ENCODE measurements around the gene SESN1.

Gene SESN1

GRCh38 chr6:109028439-109028838 is 66.2 kb downstream of the SESN1 start:
- DNase-seq (ENCODE audit: low spot score) (no peak), ATAC-seq (ENCODE audit: low read depth) (no peak)
- TF ChIP-seq, protein P1, sequence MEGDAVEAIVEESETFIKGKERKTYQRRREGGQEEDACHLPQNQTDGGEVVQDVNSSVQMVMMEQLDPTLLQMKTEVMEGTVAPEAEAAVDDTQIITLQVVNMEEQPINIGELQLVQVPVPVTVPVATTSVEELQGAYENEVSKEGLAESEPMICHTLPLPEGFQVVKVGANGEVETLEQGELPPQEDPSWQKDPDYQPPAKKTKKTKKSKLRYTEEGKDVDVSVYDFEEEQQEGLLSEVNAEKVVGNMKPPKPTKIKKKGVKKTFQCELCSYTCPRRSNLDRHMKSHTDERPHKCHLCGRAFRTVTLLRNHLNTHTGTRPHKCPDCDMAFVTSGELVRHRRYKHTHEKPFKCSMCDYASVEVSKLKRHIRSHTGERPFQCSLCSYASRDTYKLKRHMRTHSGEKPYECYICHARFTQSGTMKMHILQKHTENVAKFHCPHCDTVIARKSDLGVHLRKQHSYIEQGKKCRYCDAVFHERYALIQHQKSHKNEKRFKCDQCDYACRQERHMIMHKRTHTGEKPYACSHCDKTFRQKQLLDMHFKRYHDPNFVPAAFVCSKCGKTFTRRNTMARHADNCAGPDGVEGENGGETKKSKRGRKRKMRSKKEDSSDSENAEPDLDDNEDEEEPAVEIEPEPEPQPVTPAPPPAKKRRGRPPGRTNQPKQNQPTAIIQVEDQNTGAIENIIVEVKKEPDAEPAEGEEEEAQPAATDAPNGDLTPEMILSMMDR (IDR thresholded peaks at IDR 0.05; ENCODE audit: poor library complexity, severe bottlenecking): no peak
- H3K36me3 ChIP-seq (ENCODE audit: low read depth): no peaks in the 10 kb centered on the region
- H3K4me1 ChIP-seq (ENCODE audit: insufficient read depth, poor library complexity, severe bottlenecking): no peaks in the 10 kb centered on the region
- H3K4me3 ChIP-seq (ENCODE audit: severe bottlenecking): no peak overlapping the region
- no peaks in the 10 kb centered on the region for H3K9me3 ChIP-seq (ENCODE audit: severe bottlenecking)
- no peaks in the 10 kb centered on the region for H3K27me3 ChIP-seq (ENCODE audit: insufficient read depth, poor library complexity, severe bottlenecking)
- H3K27ac ChIP-seq (ENCODE audit: poor library complexity, severe bottlenecking): no peak overlapping the region

DNA sequence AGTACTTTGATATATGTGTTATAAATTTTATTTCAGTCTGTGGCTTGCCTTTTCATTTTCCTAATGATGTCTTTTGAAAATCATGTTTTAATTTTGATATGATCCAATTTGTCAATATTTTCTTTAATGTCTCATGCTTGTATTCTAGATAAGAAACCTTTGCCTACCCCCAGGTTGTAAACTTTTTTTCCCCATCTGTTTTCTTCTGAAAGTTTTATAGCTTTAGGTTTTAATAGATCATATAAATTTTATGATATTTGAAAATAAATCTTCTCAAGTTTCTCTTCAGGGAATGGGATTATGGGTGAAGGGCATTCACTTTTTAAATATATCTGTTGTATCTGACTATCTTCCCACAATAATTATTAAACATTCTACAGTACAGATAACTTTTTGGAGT is 66.7 kb downstream of the SESN1 start:
- no peak for DNase-seq (ENCODE audit: low spot score)
- TF ChIP-seq, protein P1 (IDR thresholded peaks at IDR 0.05; ENCODE audit: poor library complexity, severe bottlenecking): no peak
- no peak overlapping the region for H3K27ac ChIP-seq (ENCODE audit: poor library complexity, severe bottlenecking)
- no peak overlapping the region for H3K4me3 ChIP-seq (ENCODE audit: severe bottlenecking)
- no peaks in the 10 kb centered on the region for H3K27me3 ChIP-seq (ENCODE audit: insufficient read depth, poor library complexity, severe bottlenecking)
- no peaks in the 10 kb centered on the region for H3K4me1 ChIP-seq (ENCODE audit: insufficient read depth, poor library complexity, severe bottlenecking)
- ATAC-seq (ENCODE audit: low read depth): no peak
- no peaks in the 10 kb centered on the region for H3K9me3 ChIP-seq (ENCODE audit: severe bottlenecking)
- H3K36me3 ChIP-seq (ENCODE audit: low read depth): no peaks in the 10 kb centered on the region

DNA sequence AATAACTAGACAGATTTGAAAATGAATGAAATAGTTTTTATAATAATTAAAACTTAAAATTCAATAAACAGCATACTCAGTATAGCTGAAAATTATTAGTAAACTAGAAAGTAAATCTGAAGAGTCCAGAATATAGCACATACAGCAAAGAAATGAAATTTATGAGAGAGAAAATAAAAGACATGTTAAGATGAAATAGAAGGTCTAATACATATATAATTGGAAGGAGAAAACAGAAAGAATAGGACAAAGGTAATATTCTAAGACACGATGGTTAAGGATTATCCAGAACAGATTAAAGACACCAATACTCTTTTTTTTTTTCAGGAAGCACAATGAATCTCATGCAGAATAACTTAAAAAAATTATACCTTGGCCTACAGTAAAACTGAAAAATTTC is 69.0 kb downstream of the SESN1 start:
- Histone ChIP-seq H3K4me1 (ENCODE audit: insufficient read depth, poor library complexity, severe bottlenecking) (no peaks in the 10 kb centered on the region), H3K36me3 (ENCODE audit: low read depth) (no peaks in the 10 kb centered on the region), H3K27ac (ENCODE audit: poor library complexity, severe bottlenecking) (no peak overlapping the region), H3K9me3 (ENCODE audit: severe bottlenecking) (no peaks in the 10 kb centered on the region), H3K4me3 (ENCODE audit: severe bottlenecking) (no peak overlapping the region), H3K27me3 (ENCODE audit: insufficient read depth, poor library complexity, severe bottlenecking) (no peaks in the 10 kb centered on the region)
- ATAC-seq (ENCODE audit: low read depth) (no peak), DNase-seq (ENCODE audit: low spot score) (no peak)
- TF ChIP-seq, protein P1 (IDR thresholded peaks at IDR 0.05; ENCODE audit: poor library complexity, severe bottlenecking): no peak

GRCh38 chr6:109024784-109025183 is 69.9 kb downstream of the SESN1 start:
- ATAC-seq (ENCODE audit: low read depth) (no peak), DNase-seq (ENCODE audit: low spot score) (no peak)
- H3K36me3 ChIP-seq (ENCODE audit: low read depth): no peaks in the 10 kb centered on the region
- TF ChIP-seq, protein P1 (IDR thresholded peaks at IDR 0.05; ENCODE audit: poor library complexity, severe bottlenecking): no peak
- H3K4me3 ChIP-seq (ENCODE audit: severe bottlenecking): no peak overlapping the region
- H3K9me3 ChIP-seq (ENCODE audit: severe bottlenecking): no peaks in the 10 kb centered on the region
- no peak overlapping the region for H3K27ac ChIP-seq (ENCODE audit: poor library complexity, severe bottlenecking)
- no peaks in the 10 kb centered on the region for H3K4me1 ChIP-seq (ENCODE audit: insufficient read depth, poor library complexity, severe bottlenecking)
- H3K27me3 ChIP-seq (ENCODE audit: insufficient read depth, poor library complexity, severe bottlenecking): no peaks in the 10 kb centered on the region

DNA sequence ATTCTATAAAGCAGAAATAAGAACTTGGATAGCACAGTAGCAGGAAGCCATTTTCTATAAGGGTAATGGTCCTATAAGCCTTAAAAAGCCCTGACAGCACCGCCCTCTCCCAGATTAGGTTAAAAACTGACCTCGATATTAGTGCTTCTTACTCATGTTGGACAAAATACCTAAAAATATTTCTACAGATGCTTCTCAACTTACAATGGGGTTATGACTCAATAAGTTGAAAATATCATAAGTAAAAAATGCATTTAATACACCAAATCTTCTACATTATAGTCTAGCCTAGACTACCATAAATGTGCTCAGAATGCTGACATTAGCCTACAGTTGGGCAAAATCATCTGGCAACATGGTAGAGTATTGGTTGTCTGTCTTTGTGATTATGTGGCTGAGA is 70.3 kb downstream of the SESN1 start:
- Histone ChIP-seq H3K27ac (ENCODE audit: poor library complexity, severe bottlenecking) (no peak overlapping the region), H3K36me3 (ENCODE audit: low read depth) (no peaks in the 10 kb centered on the region), H3K4me1 (ENCODE audit: insufficient read depth, poor library complexity, severe bottlenecking) (no peaks in the 10 kb centered on the region), H3K27me3 (ENCODE audit: insufficient read depth, poor library complexity, severe bottlenecking) (no peaks in the 10 kb centered on the region), H3K4me3 (ENCODE audit: severe bottlenecking) (no peak overlapping the region), H3K9me3 (ENCODE audit: severe bottlenecking) (no peaks in the 10 kb centered on the region)
- ATAC-seq (ENCODE audit: low read depth) (peak; percentile 35; the same call in 1 of the 3 replicates), DNase-seq (ENCODE audit: low spot score) (no peak)
- TF ChIP-seq, protein P1 (IDR thresholded peaks at IDR 0.05; ENCODE audit: poor library complexity, severe bottlenecking): no peak

Measured in RWPE2 (cell line).